ENCODE data around the gene EEF1AKMT3.

Gene EEF1AKMT3

GRCh38 chr12:57744777-57745484 lies 27.5 kb upstream of the EEF1AKMT3 start, which contains the start of gene TSPAN31:
TSPAN31 (plus strand) TSS chr12:57745039; CDS start chr12:57745155, 116 bp downstream.
- H3K4me1 ChIP-seq (ENCODE audit: insufficient read depth, low read length): peaks cover 15% of the 10 kb centered on the region
- peak within 1 kb of the TSS; percentile 77 for H3K27ac ChIP-seq (ENCODE audit: low read depth, low read length)

GRCh38 chr12:57745485-57745881 lies 26.9 kb upstream of the EEF1AKMT3 start:
- Histone ChIP-seq H3K27ac (ENCODE audit: low read depth, low read length) (peak overlapping the region; percentile 77), H3K4me3 (ENCODE audit: low read depth in 1 of 2, low read length in 2 of 2) (peak overlapping the region; percentile 77 to 95), H3K9ac (ENCODE audit: low read length) (peak overlapping the region; percentile 97), H3K36me3 (ENCODE audit: insufficient read depth, low read length) (peaks cover 38% of the 10 kb centered on the region), H3K27me3 (ENCODE audit: control insufficient read depth in 1 of 2, insufficient read depth in 2 of 2, low read length in 2 of 2) (no peaks in the 10 kb centered on the region), H3K9me3 (ENCODE audit: low read length) (no peaks in the 10 kb centered on the region), H3K4me1 (ENCODE audit: insufficient read depth, low read length) (peaks cover 17% of the 10 kb centered on the region)

More at GRCh38 chr12:57744777-57745484, 27.5 kb upstream of the EEF1AKMT3 start, which contains the start of gene TSPAN31:
- Histone ChIP-seq H3K9ac (ENCODE audit: low read length) (peak within 1 kb of the TSS; percentile 97), H3K9me3 (ENCODE audit: low read length) (no peaks in the 10 kb centered on the region), H3K27me3 (ENCODE audit: control insufficient read depth in 1 of 2, insufficient read depth in 2 of 2, low read length in 2 of 2) (peaks cover under 1 to 4% of the 10 kb centered on the region in 2 donors), H3K4me3 (ENCODE audit: low read depth in 1 of 2, low read length in 2 of 2) (peak within 1 kb of the TSS; percentile 77 to 95), H3K36me3 (ENCODE audit: insufficient read depth, low read length) (peaks cover 34% of the 10 kb centered on the region)

- Histone ChIP-seq H3K27me3 (ENCODE audit: control insufficient read depth in 1 of 2, insufficient read depth in 2 of 2, low read length in 2 of 2) (no peaks in the 10 kb centered on the region), H3K27ac (ENCODE audit: low read depth, low read length) (peak overlapping the region; percentile 77), H3K9me3 (ENCODE audit: low read length) (no peaks in the 10 kb centered on the region), H3K4me1 (ENCODE audit: insufficient read depth, low read length) (peaks cover 23% of the 10 kb centered on the region), H3K4me3 (ENCODE audit: low read depth in 1 of 2, low read length in 2 of 2) (peak overlapping the region; percentile 77 to 95), H3K9ac (ENCODE audit: low read length) (peak overlapping the region; percentile 97), H3K36me3 (ENCODE audit: insufficient read depth, low read length) (peaks cover 42% of the 10 kb centered on the region)
These were observed 26.4 kb upstream of the EEF1AKMT3 start for GRCh38 chr12:57746025-57746424.

- H3K9me3 ChIP-seq (ENCODE audit: low read length): no peaks in the 10 kb centered on the region
- H3K9ac ChIP-seq (ENCODE audit: low read length): no peak overlapping the region
- no peaks in the 10 kb centered on the region for H3K27me3 ChIP-seq (ENCODE audit: control insufficient read depth in 1 of 2, insufficient read depth in 2 of 2, low read length in 2 of 2)
- no peak overlapping the region for H3K4me3 ChIP-seq (ENCODE audit: low read depth in 1 of 2, low read length in 2 of 2)
- no peak overlapping the region for H3K27ac ChIP-seq (ENCODE audit: low read depth, low read length)
- H3K4me1 ChIP-seq (ENCODE audit: insufficient read depth, low read length): peaks cover 36% of the 10 kb centered on the region
- peaks cover 42% of the 10 kb centered on the region for H3K36me3 ChIP-seq (ENCODE audit: insufficient read depth, low read length)
These were observed 23.4 kb upstream of the EEF1AKMT3 start for GRCh38 chr12:57749061-57749460.

- Histone ChIP-seq H3K9me3 (ENCODE audit: low read length) (no peaks in the 10 kb centered on the region), H3K9ac (ENCODE audit: low read length) (peak overlapping the region; percentile 90), H3K4me3 (ENCODE audit: low read depth in 1 of 2, low read length in 2 of 2) (peak overlapping the region; percentile 38 to 79), H3K36me3 (ENCODE audit: insufficient read depth, low read length) (peaks cover 42% of the 10 kb centered on the region), H3K4me1 (ENCODE audit: insufficient read depth, low read length) (peaks cover 36% of the 10 kb centered on the region), H3K27ac (ENCODE audit: low read depth, low read length) (peak overlapping the region; percentile 64), H3K27me3 (ENCODE audit: control insufficient read depth in 1 of 2, insufficient read depth in 2 of 2, low read length in 2 of 2) (no peaks in the 10 kb centered on the region)
These were observed 21.6 kb upstream of the EEF1AKMT3 start for GRCh38 chr12:57750561-57751431.

- H3K27ac ChIP-seq (ENCODE audit: low read depth, low read length): peak overlapping the region; percentile 64
- no peaks in the 10 kb centered on the region for H3K9me3 ChIP-seq (ENCODE audit: low read length)
- H3K9ac ChIP-seq (ENCODE audit: low read length): peak overlapping the region; percentile 90
- no peaks in the 10 kb centered on the region for H3K27me3 ChIP-seq (ENCODE audit: control insufficient read depth in 1 of 2, insufficient read depth in 2 of 2, low read length in 2 of 2)
- peak overlapping the region; percentile 38 to 79 for H3K4me3 ChIP-seq (ENCODE audit: low read depth in 1 of 2, low read length in 2 of 2)
- H3K36me3 ChIP-seq (ENCODE audit: insufficient read depth, low read length): peaks cover 36% of the 10 kb centered on the region
- H3K4me1 ChIP-seq (ENCODE audit: insufficient read depth, low read length): peaks cover 37% of the 10 kb centered on the region
These were observed 21.0 kb upstream of the EEF1AKMT3 start for GRCh38 chr12:57751432-57751787.

- Histone ChIP-seq H3K27me3 (ENCODE audit: control insufficient read depth in 1 of 2, insufficient read depth in 2 of 2, low read length in 2 of 2) (no peaks in the 10 kb centered on the region), H3K4me3 (ENCODE audit: low read depth in 1 of 2, low read length in 2 of 2) (peak within 1 kb of the TSS; percentile 38 to 79), H3K4me1 (ENCODE audit: insufficient read depth, low read length) (peaks cover 39% of the 10 kb centered on the region), H3K27ac (ENCODE audit: low read depth, low read length) (peak within 1 kb of the TSS; percentile 64), H3K9me3 (ENCODE audit: low read length) (no peaks in the 10 kb centered on the region), H3K36me3 (ENCODE audit: insufficient read depth, low read length) (peaks cover 31% of the 10 kb centered on the region), H3K9ac (ENCODE audit: low read length) (peak within 1 kb of the TSS; percentile 90)
These were observed 20.4 kb upstream of the EEF1AKMT3 start, which contains the start of gene CDK4 for GRCh38 chr12:57751788-57752667. CDK4 (minus strand) TSS chr12:57752310; CDS start chr12:57751717, 593 bp downstream.

- Histone ChIP-seq H3K27ac (ENCODE audit: low read depth, low read length) (peak overlapping the region; percentile 16), H3K9ac (ENCODE audit: low read length) (no peak overlapping the region), H3K4me3 (ENCODE audit: low read depth in 1 of 2, low read length in 2 of 2) (peak overlapping the region in 1 of 2 donors; percentile 48), H3K36me3 (ENCODE audit: insufficient read depth, low read length) (peaks cover 27% of the 10 kb centered on the region), H3K27me3 (ENCODE audit: control insufficient read depth in 1 of 2, insufficient read depth in 2 of 2, low read length in 2 of 2) (no peaks in the 10 kb centered on the region), H3K4me1 (ENCODE audit: insufficient read depth, low read length) (peaks cover 39% of the 10 kb centered on the region), H3K9me3 (ENCODE audit: low read length) (no peaks in the 10 kb centered on the region)
These were observed 19.8 kb upstream of the EEF1AKMT3 start for GRCh38 chr12:57752668-57753000.

GRCh38 chr12:57753756-57754337 lies 18.6 kb upstream of the EEF1AKMT3 start:
- Histone ChIP-seq H3K36me3 (ENCODE audit: insufficient read depth, low read length) (peaks cover 29% of the 10 kb centered on the region), H3K27me3 (ENCODE audit: control insufficient read depth in 1 of 2, insufficient read depth in 2 of 2, low read length in 2 of 2) (no peaks in the 10 kb centered on the region), H3K4me1 (ENCODE audit: insufficient read depth, low read length) (peaks cover 39% of the 10 kb centered on the region), H3K9ac (ENCODE audit: low read length) (no peak overlapping the region), H3K9me3 (ENCODE audit: low read length) (no peaks in the 10 kb centered on the region), H3K4me3 (ENCODE audit: low read depth in 1 of 2, low read length in 2 of 2) (peak overlapping the region in 1 of 2 donors; percentile 54), H3K27ac (ENCODE audit: low read depth, low read length) (no peak overlapping the region)

- peaks cover 39% of the 10 kb centered on the region for H3K4me1 ChIP-seq (ENCODE audit: insufficient read depth, low read length)
- no peaks in the 10 kb centered on the region for H3K9me3 ChIP-seq (ENCODE audit: low read length)
- H3K36me3 ChIP-seq (ENCODE audit: insufficient read depth, low read length): peaks cover 26% of the 10 kb centered on the region
- H3K9ac ChIP-seq (ENCODE audit: low read length): peak within 1 kb of the TSS; percentile 41
- peak within 1 kb of the TSS; percentile 54 to 57 for H3K4me3 ChIP-seq (ENCODE audit: low read depth in 1 of 2, low read length in 2 of 2)
- no peaks in the 10 kb centered on the region for H3K27me3 ChIP-seq (ENCODE audit: control insufficient read depth in 1 of 2, insufficient read depth in 2 of 2, low read length in 2 of 2)
- H3K27ac ChIP-seq (ENCODE audit: low read depth, low read length): peak within 1 kb of the TSS; percentile 34
These were observed 17.8 kb upstream of the EEF1AKMT3 start, which contains the start of gene MARCHF9 for GRCh38 chr12:57754411-57755193. MARCHF9 (plus strand) TSS chr12:57755103; CDS start chr12:57755529, 426 bp downstream.

Measured in muscle layer of colon (tissue), 2 donors.